Loucy (cell line): Measurements from ENCODE around the gene CCNA2.

Experiments used
- H2AFZ ChIP-seq: fragments of 200-600 bp; sonication (generic); 2 replicates; pipeline ENCODE4 v1.6.0; 2016; ENCODE audit warnings: antibody characterized with exemption, mild to moderate bottlenecking, low read length, moderate library complexity
- H3F3A ChIP-seq: fragments of 200-600 bp; 2 replicates; pipeline ENCODE4 v1.6.0; 2016; ENCODE audit warnings: antibody characterized with exemption, low read depth, mild to moderate bottlenecking
- H3K27me3 ChIP-seq: fragments of 200-600 bp; sonication (generic); 2 replicates; pipeline ENCODE4 v1.6.1; 2014; ENCODE audit warnings: low read length, mild to moderate bottlenecking; ENCODE audit not compliant: insufficient read depth, poor library complexity, severe bottlenecking
- H3K36me3 ChIP-seq: fragments of 200-600 bp; sonication (generic); 2 replicates; pipeline ENCODE4 v1.6.1; 2016; ENCODE audit warnings: low read length; ENCODE audit not compliant: insufficient read depth
- H3K4me1 ChIP-seq: fragments of 200-600 bp; sonication (generic); 2 replicates; pipeline ENCODE4 v1.5.1; 2014; ENCODE audit warnings: low read length, mild to moderate bottlenecking; ENCODE audit not compliant: insufficient read depth, poor library complexity, severe bottlenecking
- H3K4me2 ChIP-seq: fragments of 200-600 bp; sonication (generic); 2 replicates; pipeline ENCODE4 v1.6.0; 2014; ENCODE audit warnings: antibody characterized with exemption, low read length, low read depth, mild to moderate bottlenecking; ENCODE audit not compliant: poor library complexity, severe bottlenecking
- H3K4me3 ChIP-seq: fragments of 200-600 bp; sonication (generic); 2 replicates; pipeline ENCODE4 v1.5.1; 2014; ENCODE audit warnings: low read length, mild to moderate bottlenecking, mixed read lengths; ENCODE audit not compliant: poor library complexity, severe bottlenecking
- H3K79me2 ChIP-seq: fragments of 200-600 bp; sonication (generic); 2 replicates; pipeline ENCODE4 v1.6.1; 2014; ENCODE audit warnings: low read length; ENCODE audit not compliant: insufficient read depth
- H3K9ac ChIP-seq: fragments of 200-600 bp; sonication (generic); 2 replicates; pipeline ENCODE4 v1.6.0; 2014; ENCODE audit warnings: mild to moderate bottlenecking, low read depth, low read length, moderate library complexity; ENCODE audit not compliant: poor library complexity, severe bottlenecking
- H3K9me2 ChIP-seq: fragments of 200-600 bp; sonication (generic); replicated peaks from 2 replicates; pipeline ENCODE4 v1.6.1; 2016; ENCODE audit warnings: low read depth, low read length, mixed read lengths
- H3K9me3 ChIP-seq: fragments of 200-600 bp; sonication (generic); 2 replicates; pipeline ENCODE4 v1.6.1; 2014; ENCODE audit warnings: mild to moderate bottlenecking, antibody characterized with exemption, low read length, low read depth; ENCODE audit not compliant: insufficient read depth
- H4K20me1 ChIP-seq: fragments of 200-600 bp; sonication (generic); 2 replicates; pipeline ENCODE4 v1.6.0; 2014; ENCODE audit warnings: antibody characterized with exemption, low read length, mild to moderate bottlenecking; ENCODE audit not compliant: insufficient read depth, poor library complexity, severe bottlenecking
- CTCF ChIP-seq: fragments of 200-600 bp; sonication (generic); conservative IDR thresholded peaks from 2 replicates; pipeline ENCODE4 v1.5.1; 2014; ENCODE audit warnings: mild to moderate bottlenecking, antibody characterized with exemption, low read length
- EZH2phosphoT487 ChIP-seq: fragments of 200-600 bp; IDR thresholded peaks from 2 replicates; pipeline ENCODE4 v1.6.1; 2018; ENCODE audit warnings: antibody characterized with exemption, mild to moderate bottlenecking, moderate library complexity, borderline replicate concordance

The CCNA2 gene

DNA sequence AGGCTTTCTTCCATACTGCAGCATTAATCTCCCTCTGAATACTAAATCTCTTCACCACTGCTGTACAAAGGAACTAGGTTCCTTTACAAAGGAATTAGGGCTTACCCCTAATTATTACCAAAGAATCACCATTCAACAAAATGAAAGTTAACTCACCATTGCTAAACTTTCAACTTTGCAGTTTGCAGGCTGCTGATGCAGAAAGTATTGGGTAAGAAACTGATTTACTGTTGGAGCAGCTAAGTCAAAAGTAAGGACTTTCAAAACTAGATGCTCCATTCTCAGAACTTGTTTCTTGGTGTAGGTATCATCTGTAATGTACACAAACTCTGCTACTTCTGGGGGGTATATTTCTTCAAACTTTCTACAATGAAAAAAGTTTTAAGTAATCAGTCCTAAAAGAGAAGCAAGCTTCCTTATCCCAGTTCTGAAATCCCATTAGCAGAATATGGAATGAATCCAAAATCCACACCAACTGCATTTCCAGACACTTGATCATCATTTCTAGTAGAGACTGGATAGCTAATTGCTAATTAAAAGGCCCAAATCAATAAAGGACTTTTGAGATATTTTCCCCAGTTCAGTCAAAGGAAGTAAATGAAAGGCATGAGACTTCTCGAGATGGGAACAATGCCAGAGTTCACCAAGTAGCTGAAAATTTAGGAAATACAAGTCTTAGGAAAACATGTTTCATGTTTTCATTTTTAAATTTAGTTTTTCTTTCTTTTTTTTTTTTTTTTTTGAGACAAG, 4.3 kb downstream of the CCNA2 start:
- peak overlapping the region; percentile 95 for H3K4me3 ChIP-seq

GRCh38 chr4:121818215-121818614, 5.5 kb downstream of the CCNA2 start:
- TF ChIP-seq CTCF (no peak), EZH2phosphoT487 (no peak)
- Histone ChIP-seq H3K9me3 (no peaks in the 10 kb centered on the region), H3K4me3 (peak overlapping the region; percentile 95), H3K4me1 (peaks cover 56% of the 10 kb centered on the region), H3K36me3 (peaks cover 73% of the 10 kb centered on the region), H3F3A (0 out of 2 replicates have a peak, but pooled peaks cover 5% of the 10 kb centered on the region), H3K4me2 (peak overlapping the region; percentile 99), H3K79me2 (peaks cover 86% of the 10 kb centered on the region), H4K20me1 (peaks cover 70% of the 10 kb centered on the region), H2AFZ (no peak overlapping the region), H3K9ac (peak overlapping the region; percentile 43), H3K9me2 (no peaks in the 10 kb centered on the region), H3K27me3 (peaks cover 2% of the 10 kb centered on the region)

More for the DNA sequence above, 4.3 kb downstream of the CCNA2 start:
- H3F3A ChIP-seq, result 0 out of 2 replicates have a peak, but pooled peaks cover 5% of the 10 kb centered on the region
- peaks cover 7% of the 10 kb centered on the region for H3K27me3 ChIP-seq
- H3K4me1 ChIP-seq, result peaks cover 56% of the 10 kb centered on the region
- TF ChIP-seq EZH2phosphoT487 (no peak), CTCF (no peak)
- peaks cover 91% of the 10 kb centered on the region for H3K79me2 ChIP-seq
- peak overlapping the region; percentile 43 for H3K9ac ChIP-seq
- H3K36me3 ChIP-seq, result peaks cover 64% of the 10 kb centered on the region
- no peaks in the 10 kb centered on the region for H3K9me2 ChIP-seq
- H3K9me3 ChIP-seq, result no peaks in the 10 kb centered on the region
- H4K20me1 ChIP-seq, result peaks cover 70% of the 10 kb centered on the region
- H2AFZ ChIP-seq, result no peak overlapping the region
- H3K4me2 ChIP-seq, result peak overlapping the region; percentile 99

DNA sequence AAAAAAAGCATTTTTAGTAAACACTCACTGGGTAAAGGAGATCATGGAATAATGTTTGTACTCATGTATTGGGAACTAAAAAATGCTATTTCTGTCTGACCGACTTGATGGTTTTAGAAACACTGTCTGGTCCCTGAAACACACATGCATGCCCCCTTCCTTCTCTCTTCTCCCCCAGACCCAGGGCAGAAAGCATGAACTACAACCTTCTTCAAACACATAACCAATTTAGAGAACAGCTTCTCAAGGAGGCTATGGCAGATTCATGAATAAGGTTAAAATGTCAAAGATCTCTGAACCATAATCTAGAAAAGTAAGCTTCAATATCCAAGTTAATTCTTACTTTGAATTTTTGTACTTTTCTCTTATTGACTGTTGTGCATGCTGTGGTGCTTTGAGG, 6.0 kb downstream of the CCNA2 start:
- H3F3A ChIP-seq, result 0 out of 2 replicates have a peak, but pooled peaks cover 5% of the 10 kb centered on the region
- H3K79me2 ChIP-seq, result peaks cover 83% of the 10 kb centered on the region
- H3K9ac ChIP-seq, result peak overlapping the region; percentile 43
- no peak overlapping the region for H2AFZ ChIP-seq
- H3K36me3 ChIP-seq, result peaks cover 78% of the 10 kb centered on the region
- peak overlapping the region; percentile 99 for H3K4me2 ChIP-seq
- H4K20me1 ChIP-seq, result peaks cover 74% of the 10 kb centered on the region
- peaks cover 56% of the 10 kb centered on the region for H3K4me1 ChIP-seq
- no peaks in the 10 kb centered on the region for H3K9me3 ChIP-seq
- H3K9me2 ChIP-seq, result no peaks in the 10 kb centered on the region
- H3K4me3 ChIP-seq, result peak overlapping the region; percentile 95
- no peaks in the 10 kb centered on the region for H3K27me3 ChIP-seq
- TF ChIP-seq EZH2phosphoT487 (no peak), CTCF (no peak)
